AG04450 (cell line): ENCODE measurements around the gene DUSP6. TPM values are rescaled to one million over a fixed set of nuclear protein-coding genes. Genes with fewer than 3 reads are reported as not detected.

ENCODE experiments used
- CTCF ChIA-PET: fragments of 300-600, 350-600 bp; formaldehyde crosslinking; extraction: SDS; loops from one replicate; lab custom pipeline; 2022; ENCODE audit warnings: antibody characterized with exemption, inconsistent platforms; lab: Charles Lee
- POLR2A ChIA-PET: fragments of 350-600 bp; formaldehyde crosslinking; extraction: SDS; loops from one replicate; lab custom pipeline; 2021; ENCODE audit warnings: antibody characterized with exemption, inconsistent platforms; lab: Yijun Ruan, JAX
- DNase-seq: peaks from one replicate; pipeline ENCODE4 v3.0.0-alpha.2; 2011; ENCODE audit warnings: low read depth, low spot score
- H3K27ac ChIP-seq: one replicate; pipeline ENCODE4 v1.5.1; 2012; ENCODE audit warnings: low read depth, low read length, control low read depth
- H3K27me3 ChIP-seq: one replicate; pipeline ENCODE4 v1.6.0; 2012; ENCODE audit warnings: low read length; ENCODE audit not compliant: control insufficient read depth, insufficient read depth
- H3K4me3 ChIP-seq: 2 replicates; pipeline ENCODE4 v1.5.1; 2011; ENCODE audit warnings: mild to moderate bottlenecking, low read depth, low read length, control low read depth
- H3K9me3 ChIP-seq: 2 replicates; pipeline ENCODE4 v1.5.1; 2012; ENCODE audit warnings: low read length; ENCODE audit not compliant: control insufficient read depth, insufficient read depth
- polyA plus RNA-seq: library from polyadenylated mRNA; depleted of rRNA; stranded (reverse); fragments of >200 nt; gene quantifications from 2 replicates; pipeline ENCODE4 v1.2.3, GENCODE V29; 2011
- TF ChIP-seq, protein P1 (sequence below): IDR thresholded peaks from 2 replicates; pipeline ENCODE4 v1.5.1; 2011; ENCODE audit warnings: low read depth, low read length, control low read depth, inconsistent platforms

DUSP6 gene
- polyA plus RNA-seq, 1 experiment: 27.9 TPM

DNA sequence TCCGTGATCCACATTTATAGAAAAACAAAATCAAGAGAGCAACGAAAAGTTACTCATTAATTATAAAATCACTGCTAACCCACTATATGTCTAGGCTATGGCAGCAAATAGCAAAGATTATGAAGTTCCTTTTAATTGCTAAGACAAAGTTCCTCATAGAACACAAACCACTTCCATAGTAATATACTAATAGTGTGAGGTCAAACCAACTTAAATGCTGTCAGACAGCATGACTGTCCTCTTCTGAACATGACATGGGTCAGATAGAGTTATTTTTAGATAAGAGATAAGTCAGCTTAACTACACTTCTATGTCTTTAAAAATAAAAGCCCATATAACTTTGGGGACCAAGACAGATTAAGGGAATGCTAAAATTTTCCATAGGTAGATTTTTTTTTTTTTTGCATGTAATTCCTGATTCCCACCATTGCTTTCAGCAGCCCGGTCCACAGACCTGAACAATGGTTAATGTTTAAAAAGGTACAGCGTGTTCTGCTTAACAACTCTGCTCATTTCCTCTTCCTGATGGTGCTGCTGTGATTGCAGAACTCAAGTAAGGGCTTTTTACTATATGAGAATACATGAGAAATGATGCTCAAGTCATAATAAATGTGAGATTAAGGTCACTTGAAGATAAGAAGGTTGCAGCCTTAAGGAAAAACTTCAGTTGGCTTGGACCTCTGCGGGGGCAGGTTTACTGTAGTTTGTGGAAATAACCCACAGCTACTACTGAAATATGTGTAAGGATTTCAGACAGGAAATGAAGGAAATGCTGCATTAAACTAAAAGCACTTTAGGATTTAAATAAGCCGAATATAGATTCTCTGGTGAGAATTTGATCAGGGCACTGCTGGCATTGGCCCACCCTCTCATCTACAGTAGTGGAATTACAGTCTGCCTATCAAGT, 37.7 kb upstream of the DUSP6 start:
- ChIA-PET CTCF (no interaction called here), POLR2A (interaction anchor here (0.9 kb wide), 1 partner anchor 44 kb away, joined by 3 read pairs; no protein-coding TSS in a partner anchor)
- Histone ChIP-seq H3K27me3 (no peaks in the 10 kb centered on the region), H3K27ac (no peak overlapping the region), H3K9me3 (no peaks in the 10 kb centered on the region), H3K4me3 (no peak overlapping the region)
- no peak for DNase-seq
- TF ChIP-seq, protein P1, sequence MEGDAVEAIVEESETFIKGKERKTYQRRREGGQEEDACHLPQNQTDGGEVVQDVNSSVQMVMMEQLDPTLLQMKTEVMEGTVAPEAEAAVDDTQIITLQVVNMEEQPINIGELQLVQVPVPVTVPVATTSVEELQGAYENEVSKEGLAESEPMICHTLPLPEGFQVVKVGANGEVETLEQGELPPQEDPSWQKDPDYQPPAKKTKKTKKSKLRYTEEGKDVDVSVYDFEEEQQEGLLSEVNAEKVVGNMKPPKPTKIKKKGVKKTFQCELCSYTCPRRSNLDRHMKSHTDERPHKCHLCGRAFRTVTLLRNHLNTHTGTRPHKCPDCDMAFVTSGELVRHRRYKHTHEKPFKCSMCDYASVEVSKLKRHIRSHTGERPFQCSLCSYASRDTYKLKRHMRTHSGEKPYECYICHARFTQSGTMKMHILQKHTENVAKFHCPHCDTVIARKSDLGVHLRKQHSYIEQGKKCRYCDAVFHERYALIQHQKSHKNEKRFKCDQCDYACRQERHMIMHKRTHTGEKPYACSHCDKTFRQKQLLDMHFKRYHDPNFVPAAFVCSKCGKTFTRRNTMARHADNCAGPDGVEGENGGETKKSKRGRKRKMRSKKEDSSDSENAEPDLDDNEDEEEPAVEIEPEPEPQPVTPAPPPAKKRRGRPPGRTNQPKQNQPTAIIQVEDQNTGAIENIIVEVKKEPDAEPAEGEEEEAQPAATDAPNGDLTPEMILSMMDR: no peak

DNA sequence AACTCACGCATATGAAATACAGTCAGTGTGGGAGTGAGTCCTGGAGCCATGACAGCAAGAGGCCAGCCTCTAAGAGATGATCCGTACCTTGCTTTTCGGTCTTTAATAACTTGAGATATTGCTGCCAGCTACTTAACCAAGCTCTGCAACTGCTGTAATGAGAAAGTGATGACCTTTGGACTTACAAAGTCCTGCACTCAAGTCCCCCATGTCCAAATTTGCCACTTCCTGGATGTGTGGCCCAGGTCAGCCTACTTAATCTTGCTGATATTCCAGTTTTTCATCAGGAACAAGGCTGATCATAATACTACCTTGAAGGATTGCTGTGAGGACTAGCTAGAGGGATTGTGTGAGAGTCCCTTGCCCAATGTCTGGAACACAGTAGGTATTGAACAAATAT, 33.8 kb upstream of the DUSP6 start:
- H3K27ac ChIP-seq: no peak overlapping the region
- H3K9me3 ChIP-seq: no peaks in the 10 kb centered on the region
- TF ChIP-seq, protein P1: no peak
- H3K4me3 ChIP-seq: no peak overlapping the region
- POLR2A ChIA-PET: interaction anchor here (0.5 kb wide), 1 partner anchor 75 kb away, joined by 10 read pairs; no protein-coding TSS in a partner anchor
- H3K27me3 ChIP-seq: no peaks in the 10 kb centered on the region
- CTCF ChIA-PET: interaction anchor here (1.3 to 1.4 kb wide), 2 partner anchors 367 to 369 kb away, joined by 3 to 4 read pairs; no protein-coding TSS in a partner anchor
- DNase-seq: no peak

DNA sequence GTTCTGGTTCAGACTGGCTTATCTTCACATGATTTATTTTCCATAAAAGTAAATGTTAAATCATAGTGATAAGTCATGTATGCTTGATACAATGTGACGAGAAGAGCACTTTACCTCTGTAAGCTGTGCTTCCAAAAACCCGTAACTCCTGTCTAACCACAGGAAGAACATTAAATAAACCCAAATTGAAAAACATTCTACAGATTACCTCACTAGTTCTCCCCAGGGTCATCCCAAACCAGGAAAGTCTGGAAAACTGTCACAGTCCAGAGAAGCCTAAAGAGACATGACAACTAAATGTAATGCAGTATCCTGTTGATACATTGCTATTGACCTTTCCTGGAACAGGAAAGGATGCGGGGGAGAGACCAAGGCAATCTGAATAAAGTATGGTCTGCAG, 32.5 kb upstream of the DUSP6 start:
- DNase-seq: no peak
- Histone ChIP-seq H3K27me3 (no peaks in the 10 kb centered on the region), H3K9me3 (no peaks in the 10 kb centered on the region), H3K27ac (no peak overlapping the region), H3K4me3 (no peak overlapping the region)
- POLR2A ChIA-PET: interaction anchor here (0.9 to 3.1 kb wide), 2 partner anchors 31 to 67 kb away, joined by 6 to 16 read pairs; partner anchors contain the start of gene DUSP6
- CTCF ChIA-PET: interaction anchor here (0.6 to 1.6 kb wide), 2 partner anchors 34 to 365 kb away, joined by 3 to 4 read pairs; no protein-coding TSS in a partner anchor
- TF ChIP-seq, protein P1: no peak

DNA sequence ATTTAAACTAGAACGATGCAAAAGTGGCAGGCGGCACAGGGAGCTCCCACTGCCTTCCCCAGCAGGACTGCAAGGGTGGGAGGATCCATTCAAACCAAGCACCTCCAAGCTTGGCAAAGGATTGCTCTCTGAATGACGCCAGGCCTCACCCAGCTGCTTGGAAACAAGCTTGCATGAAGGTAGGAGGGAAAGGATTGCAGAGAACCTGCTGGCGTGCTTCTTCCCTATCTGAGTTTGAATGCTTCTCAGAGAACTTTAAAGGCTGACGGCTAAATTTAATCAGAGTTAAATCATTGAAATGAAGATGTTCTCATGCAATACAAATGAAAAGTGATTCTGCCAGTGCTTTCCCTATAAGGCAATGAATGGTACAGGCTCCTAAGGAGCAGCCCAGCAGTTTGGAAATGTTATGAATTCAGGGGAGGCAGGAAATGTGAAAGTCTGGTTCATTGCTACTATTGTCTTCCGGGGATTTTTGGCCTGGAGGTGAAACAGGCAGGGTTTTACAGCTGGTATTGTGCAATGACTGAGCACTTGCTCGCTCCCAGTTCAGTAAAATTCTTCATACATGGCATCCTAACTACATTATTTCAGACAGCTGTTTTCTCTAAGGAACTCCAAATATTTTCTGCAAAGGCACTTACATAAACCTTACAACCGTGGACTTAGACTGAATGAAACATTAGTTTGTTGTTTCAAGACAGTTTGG, 31.9 kb upstream of the DUSP6 start:
- H3K27me3 ChIP-seq: no peaks in the 10 kb centered on the region
- CTCF ChIA-PET: interaction anchor here (0.6 to 1.6 kb wide), 3 partner anchors 33 to 365 kb away, joined by 3 to 4 read pairs (median 4); no protein-coding TSS in a partner anchor
- peak overlapping the region; percentile 94 for H3K27ac ChIP-seq
- TF ChIP-seq, protein P1: no peak
- DNase-seq: peak; percentile 87
- H3K9me3 ChIP-seq: no peaks in the 10 kb centered on the region
- POLR2A ChIA-PET: interaction anchor here (0.6 to 3.1 kb wide), 3 partner anchors 31 to 204 kb away, joined by 3 to 16 read pairs (median 6); partner anchors contain the start of gene DUSP6
- H3K4me3 ChIP-seq: no peak overlapping the region
